ENCODE measurements around the gene PARN. TPM values are rescaled to one million over a fixed set of nuclear protein-coding genes. Genes with fewer than 3 reads are reported as not detected.
A peak's percentile ranks its signal among the peaks of the same experiment; 100 is the strongest.

The PARN gene
- total RNA-seq, 1 experiment from 2014 or later, result 37.7 TPM

DNA sequence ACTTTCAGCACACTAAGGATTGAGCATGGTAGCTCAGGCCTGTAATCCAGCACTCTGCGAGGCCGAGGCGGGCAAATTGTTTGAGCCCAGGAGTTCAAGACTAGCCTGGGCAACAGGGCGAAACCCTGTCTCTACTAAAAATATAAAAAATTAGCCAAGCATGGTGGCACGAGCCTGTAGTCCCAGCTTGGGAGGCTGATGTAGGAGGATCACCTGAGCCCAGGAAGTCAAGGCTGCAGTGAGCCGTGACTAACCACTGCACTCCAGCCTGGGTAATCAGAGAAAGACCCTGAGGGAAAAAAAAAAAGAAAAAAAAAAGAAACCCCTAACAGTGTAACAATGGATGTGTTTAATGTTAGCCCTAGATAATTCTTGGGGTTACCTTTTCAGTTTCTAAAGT is 24.0 kb downstream of the PARN start:
- Mint-ChIP-seq H3K36me3 (peaks cover 64% of the 10 kb centered on the region), H3K27me3 (ENCODE audit: low read depth) (no peaks in the 10 kb centered on the region), H3K4me3 (no peak overlapping the region), H3K9me3 (no peaks in the 10 kb centered on the region), H3K4me1 (peaks cover 15% of the 10 kb centered on the region), H3K27ac (no peak overlapping the region)
- TF ChIP-seq, protein P1, sequence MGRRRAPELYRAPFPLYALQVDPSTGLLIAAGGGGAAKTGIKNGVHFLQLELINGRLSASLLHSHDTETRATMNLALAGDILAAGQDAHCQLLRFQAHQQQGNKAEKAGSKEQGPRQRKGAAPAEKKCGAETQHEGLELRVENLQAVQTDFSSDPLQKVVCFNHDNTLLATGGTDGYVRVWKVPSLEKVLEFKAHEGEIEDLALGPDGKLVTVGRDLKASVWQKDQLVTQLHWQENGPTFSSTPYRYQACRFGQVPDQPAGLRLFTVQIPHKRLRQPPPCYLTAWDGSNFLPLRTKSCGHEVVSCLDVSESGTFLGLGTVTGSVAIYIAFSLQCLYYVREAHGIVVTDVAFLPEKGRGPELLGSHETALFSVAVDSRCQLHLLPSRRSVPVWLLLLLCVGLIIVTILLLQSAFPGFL (CRISPR knock-in tag; IDR thresholded peaks at IDR 0.05; ENCODE audit: borderline replicate concordance), result no peak
- TF ChIP-seq, protein P2, sequence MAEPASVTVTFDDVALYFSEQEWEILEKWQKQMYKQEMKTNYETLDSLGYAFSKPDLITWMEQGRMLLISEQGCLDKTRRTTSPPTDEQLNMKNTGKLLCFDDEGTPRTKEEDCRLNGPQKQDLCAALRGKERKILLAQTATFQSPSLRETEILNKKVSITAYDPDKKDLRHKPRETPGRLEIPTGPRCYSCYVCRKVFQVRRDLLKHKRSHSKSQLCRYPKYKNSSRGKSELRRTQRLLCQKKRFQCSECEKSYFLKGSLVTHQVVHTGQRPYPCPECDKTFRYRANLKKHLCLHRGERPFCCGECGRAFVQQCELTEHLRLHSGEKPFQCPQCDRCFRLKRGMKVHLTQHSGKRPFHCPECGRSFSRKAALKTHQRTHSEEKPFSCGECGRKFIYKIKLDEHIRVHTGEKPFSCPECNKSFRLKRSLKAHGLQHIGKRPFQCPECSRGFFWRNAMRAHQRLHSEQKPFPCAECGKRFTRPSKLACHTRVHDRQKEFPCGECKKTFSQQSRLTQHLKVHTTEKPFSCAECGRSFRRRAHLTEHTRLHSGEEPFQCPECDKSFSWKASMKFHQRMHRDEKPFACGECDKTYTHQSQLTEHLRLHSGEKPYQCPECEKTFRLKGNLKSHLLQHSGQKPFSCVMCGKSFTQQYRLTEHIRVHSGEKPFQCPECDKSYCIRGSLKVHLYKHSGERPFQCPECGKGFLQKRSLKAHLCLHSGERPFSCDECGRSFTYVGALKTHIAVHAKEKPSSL (CRISPR knock-in tag; conservative IDR thresholded peaks at IDR 0.05), result no peak
- TF ChIP-seq, protein P3, sequence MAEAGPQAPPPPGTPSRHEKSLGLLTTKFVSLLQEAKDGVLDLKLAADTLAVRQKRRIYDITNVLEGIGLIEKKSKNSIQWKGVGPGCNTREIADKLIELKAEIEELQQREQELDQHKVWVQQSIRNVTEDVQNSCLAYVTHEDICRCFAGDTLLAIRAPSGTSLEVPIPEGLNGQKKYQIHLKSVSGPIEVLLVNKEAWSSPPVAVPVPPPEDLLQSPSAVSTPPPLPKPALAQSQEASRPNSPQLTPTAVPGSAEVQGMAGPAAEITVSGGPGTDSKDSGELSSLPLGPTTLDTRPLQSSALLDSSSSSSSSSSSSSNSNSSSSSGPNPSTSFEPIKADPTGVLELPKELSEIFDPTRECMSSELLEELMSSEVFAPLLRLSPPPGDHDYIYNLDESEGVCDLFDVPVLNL (CRISPR knock-in tag; IDR thresholded peaks at IDR 0.05; ENCODE audit: borderline replicate concordance, low read depth), result no peak
- TF ChIP-seq FOXP1 (CRISPR knock-in tag; IDR thresholded peaks at IDR 0.05; ENCODE audit: borderline replicate concordance) (no peak), NFE2L1 (CRISPR knock-in tag; IDR thresholded peaks at IDR 0.05) (no peak)
- no peak for ATAC-seq
- no peak for DNase-seq (ENCODE audit: low spot score)
- ChIA-PET POLR2A (no interaction called here), CTCF (no interaction called here)

DNA sequence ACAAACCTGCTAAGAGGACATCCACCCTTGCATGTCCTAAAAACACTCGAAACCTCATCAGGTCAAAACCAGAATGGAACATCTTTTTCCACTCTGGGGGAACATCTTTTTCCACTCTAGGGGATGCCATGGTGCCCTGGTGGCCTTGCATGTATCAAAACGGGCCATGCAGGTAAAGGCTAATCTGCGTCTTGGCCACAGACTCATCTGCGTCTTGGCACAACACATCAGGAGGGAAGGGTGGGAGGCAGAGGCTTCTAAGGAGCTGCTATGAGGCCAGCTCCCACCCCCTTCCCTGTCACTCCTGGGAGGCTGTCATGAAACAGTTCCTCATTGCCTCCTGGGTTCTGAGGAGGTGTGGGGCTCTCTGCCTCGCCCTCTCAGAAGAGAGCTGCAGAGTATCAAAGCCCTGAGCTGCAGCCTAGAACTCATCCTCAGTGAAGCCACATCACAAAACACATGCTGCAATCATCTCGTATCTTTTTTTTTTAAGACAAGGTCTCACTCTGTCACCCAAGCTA is 27.6 kb downstream of the PARN start:
- CTCF ChIA-PET, result no interaction called here
- H3K4me3 Mint-ChIP-seq, result no peak overlapping the region
- TF ChIP-seq SOX15 (CRISPR knock-in tag; IDR thresholded peaks at IDR 0.05), result no peak
- no peak for TF ChIP-seq GABPB1 (CRISPR knock-in tag; IDR thresholded peaks at IDR 0.05)
- no peaks in the 10 kb centered on the region for H3K9me3 Mint-ChIP-seq
- H3K4me1 Mint-ChIP-seq, result no peaks in the 10 kb centered on the region
- DNase-seq (ENCODE audit: low spot score) (no peak), ATAC-seq (no peak)
- H3K27ac Mint-ChIP-seq, result 0 out of 2 replicates have a peak overlapping the region, but pooled peaks have one; percentile 11
- H3K36me3 Mint-ChIP-seq, result peaks cover 64% of the 10 kb centered on the region
- H3K27me3 Mint-ChIP-seq (ENCODE audit: low read depth), result no peaks in the 10 kb centered on the region
- POLR2A ChIA-PET, result no interaction called here

DNA sequence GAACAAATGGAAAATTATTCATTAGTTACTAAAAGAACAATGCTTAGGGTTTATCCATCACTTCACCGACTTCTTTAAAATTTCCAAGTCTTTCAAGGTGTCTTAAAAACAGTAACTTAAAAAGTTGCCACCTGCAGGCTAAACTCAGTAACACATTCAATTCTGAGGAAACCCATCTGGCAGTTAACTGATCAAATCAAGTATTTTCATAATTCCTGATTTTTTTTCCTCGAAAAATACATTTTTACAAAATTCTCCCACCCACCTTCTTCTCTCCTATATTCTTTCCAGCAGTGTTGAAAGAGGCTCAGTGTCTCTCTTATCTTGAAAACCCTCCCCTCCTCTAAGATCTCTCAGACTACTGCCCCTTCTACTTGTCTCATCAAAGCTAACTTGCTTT is 29.9 kb downstream of the PARN start:
- no peak for ATAC-seq

More for the DNA sequence above, 29.9 kb downstream of the PARN start:
- TF ChIP-seq ESRRA (CRISPR knock-in tag; IDR thresholded peaks at IDR 0.05; ENCODE audit: borderline replicate concordance), result no peak
- no peak for TF ChIP-seq ZBTB21 (CRISPR knock-in tag; IDR thresholded peaks at IDR 0.05; ENCODE audit: borderline replicate concordance)
- TF ChIP-seq, protein P4, sequence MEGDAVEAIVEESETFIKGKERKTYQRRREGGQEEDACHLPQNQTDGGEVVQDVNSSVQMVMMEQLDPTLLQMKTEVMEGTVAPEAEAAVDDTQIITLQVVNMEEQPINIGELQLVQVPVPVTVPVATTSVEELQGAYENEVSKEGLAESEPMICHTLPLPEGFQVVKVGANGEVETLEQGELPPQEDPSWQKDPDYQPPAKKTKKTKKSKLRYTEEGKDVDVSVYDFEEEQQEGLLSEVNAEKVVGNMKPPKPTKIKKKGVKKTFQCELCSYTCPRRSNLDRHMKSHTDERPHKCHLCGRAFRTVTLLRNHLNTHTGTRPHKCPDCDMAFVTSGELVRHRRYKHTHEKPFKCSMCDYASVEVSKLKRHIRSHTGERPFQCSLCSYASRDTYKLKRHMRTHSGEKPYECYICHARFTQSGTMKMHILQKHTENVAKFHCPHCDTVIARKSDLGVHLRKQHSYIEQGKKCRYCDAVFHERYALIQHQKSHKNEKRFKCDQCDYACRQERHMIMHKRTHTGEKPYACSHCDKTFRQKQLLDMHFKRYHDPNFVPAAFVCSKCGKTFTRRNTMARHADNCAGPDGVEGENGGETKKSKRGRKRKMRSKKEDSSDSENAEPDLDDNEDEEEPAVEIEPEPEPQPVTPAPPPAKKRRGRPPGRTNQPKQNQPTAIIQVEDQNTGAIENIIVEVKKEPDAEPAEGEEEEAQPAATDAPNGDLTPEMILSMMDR (IDR thresholded peaks at IDR 0.05), result peak; percentile 18; the same call in 1 of the 2 replicates
- TF ChIP-seq NFATC4 (CRISPR knock-in tag; IDR thresholded peaks at IDR 0.05), result no peak
- TF ChIP-seq, protein P5, sequence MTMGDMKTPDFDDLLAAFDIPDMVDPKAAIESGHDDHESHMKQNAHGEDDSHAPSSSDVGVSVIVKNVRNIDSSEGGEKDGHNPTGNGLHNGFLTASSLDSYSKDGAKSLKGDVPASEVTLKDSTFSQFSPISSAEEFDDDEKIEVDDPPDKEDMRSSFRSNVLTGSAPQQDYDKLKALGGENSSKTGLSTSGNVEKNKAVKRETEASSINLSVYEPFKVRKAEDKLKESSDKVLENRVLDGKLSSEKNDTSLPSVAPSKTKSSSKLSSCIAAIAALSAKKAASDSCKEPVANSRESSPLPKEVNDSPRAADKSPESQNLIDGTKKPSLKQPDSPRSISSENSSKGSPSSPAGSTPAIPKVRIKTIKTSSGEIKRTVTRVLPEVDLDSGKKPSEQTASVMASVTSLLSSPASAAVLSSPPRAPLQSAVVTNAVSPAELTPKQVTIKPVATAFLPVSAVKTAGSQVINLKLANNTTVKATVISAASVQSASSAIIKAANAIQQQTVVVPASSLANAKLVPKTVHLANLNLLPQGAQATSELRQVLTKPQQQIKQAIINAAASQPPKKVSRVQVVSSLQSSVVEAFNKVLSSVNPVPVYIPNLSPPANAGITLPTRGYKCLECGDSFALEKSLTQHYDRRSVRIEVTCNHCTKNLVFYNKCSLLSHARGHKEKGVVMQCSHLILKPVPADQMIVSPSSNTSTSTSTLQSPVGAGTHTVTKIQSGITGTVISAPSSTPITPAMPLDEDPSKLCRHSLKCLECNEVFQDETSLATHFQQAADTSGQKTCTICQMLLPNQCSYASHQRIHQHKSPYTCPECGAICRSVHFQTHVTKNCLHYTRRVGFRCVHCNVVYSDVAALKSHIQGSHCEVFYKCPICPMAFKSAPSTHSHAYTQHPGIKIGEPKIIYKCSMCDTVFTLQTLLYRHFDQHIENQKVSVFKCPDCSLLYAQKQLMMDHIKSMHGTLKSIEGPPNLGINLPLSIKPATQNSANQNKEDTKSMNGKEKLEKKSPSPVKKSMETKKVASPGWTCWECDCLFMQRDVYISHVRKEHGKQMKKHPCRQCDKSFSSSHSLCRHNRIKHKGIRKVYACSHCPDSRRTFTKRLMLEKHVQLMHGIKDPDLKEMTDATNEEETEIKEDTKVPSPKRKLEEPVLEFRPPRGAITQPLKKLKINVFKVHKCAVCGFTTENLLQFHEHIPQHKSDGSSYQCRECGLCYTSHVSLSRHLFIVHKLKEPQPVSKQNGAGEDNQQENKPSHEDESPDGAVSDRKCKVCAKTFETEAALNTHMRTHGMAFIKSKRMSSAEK (CRISPR knock-in tag; IDR thresholded peaks at IDR 0.05; ENCODE audit: borderline replicate concordance), result no peak
- TF ChIP-seq, protein P6, sequence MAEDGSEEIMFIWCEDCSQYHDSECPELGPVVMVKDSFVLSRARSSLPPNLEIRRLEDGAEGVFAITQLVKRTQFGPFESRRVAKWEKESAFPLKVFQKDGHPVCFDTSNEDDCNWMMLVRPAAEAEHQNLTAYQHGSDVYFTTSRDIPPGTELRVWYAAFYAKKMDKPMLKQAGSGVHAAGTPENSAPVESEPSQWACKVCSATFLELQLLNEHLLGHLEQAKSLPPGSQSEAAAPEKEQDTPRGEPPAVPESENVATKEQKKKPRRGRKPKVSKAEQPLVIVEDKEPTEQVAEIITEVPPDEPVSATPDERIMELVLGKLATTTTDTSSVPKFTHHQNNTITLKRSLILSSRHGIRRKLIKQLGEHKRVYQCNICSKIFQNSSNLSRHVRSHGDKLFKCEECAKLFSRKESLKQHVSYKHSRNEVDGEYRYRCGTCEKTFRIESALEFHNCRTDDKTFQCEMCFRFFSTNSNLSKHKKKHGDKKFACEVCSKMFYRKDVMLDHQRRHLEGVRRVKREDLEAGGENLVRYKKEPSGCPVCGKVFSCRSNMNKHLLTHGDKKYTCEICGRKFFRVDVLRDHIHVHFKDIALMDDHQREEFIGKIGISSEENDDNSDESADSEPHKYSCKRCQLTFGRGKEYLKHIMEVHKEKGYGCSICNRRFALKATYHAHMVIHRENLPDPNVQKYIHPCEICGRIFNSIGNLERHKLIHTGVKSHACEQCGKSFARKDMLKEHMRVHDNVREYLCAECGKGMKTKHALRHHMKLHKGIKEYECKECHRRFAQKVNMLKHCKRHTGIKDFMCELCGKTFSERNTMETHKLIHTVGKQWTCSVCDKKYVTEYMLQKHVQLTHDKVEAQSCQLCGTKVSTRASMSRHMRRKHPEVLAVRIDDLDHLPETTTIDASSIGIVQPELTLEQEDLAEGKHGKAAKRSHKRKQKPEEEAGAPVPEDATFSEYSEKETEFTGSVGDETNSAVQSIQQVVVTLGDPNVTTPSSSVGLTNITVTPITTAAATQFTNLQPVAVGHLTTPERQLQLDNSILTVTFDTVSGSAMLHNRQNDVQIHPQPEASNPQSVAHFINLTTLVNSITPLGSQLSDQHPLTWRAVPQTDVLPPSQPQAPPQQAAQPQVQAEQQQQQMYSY (CRISPR knock-in tag; IDR thresholded peaks at IDR 0.05), result no peak
- TF ChIP-seq, protein P7, sequence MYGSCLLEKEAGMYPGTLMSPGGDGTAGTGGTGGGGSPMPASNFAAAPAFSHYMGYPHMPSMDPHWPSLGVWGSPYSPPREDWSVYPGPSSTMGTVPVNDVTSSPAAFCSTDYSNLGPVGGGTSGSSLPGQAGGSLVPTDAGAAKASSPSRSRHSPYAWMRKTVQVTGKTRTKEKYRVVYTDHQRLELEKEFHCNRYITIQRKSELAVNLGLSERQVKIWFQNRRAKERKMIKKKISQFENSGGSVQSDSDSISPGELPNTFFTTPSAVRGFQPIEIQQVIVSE (CRISPR knock-in tag; IDR thresholded peaks at IDR 0.05; ENCODE audit: borderline replicate concordance), result no peak
- H3K36me3 Mint-ChIP-seq, result peaks cover 62% of the 10 kb centered on the region
- DNase-seq (ENCODE audit: low spot score), result no peak
- POLR2A ChIA-PET, result interaction anchor here (0.6 kb wide), 1 partner anchor 25 kb away, joined by 3 read pairs; no protein-coding TSS in a partner anchor
- H3K9me3 Mint-ChIP-seq, result no peaks in the 10 kb centered on the region
- H3K4me3 Mint-ChIP-seq, result no peak overlapping the region
- no peaks in the 10 kb centered on the region for H3K27me3 Mint-ChIP-seq (ENCODE audit: low read depth)
- CTCF ChIA-PET, result interaction anchor here (1.5 kb wide), 1 partner anchor 35 kb away, joined by 6 read pairs; no protein-coding TSS in a partner anchor
- no peaks in the 10 kb centered on the region for H3K4me1 Mint-ChIP-seq
- H3K27ac Mint-ChIP-seq, result no peak overlapping the region

All from WTC11 (cell line).